Lower lobe of right lung (tissue), 2 donors: ENCODE data around the gene MORN5. TPM values are rescaled to one million over a fixed set of nuclear protein-coding genes. Genes with fewer than 3 reads are reported as not detected.

Experiments
- ATAC-seq, 2 donors: fragments of 200-7000 bp; cut with Tn5 transposase; one replicate each; pipeline ENCODE4 v1.9.1; 2020 to 2022; ENCODE audit warnings: mild to moderate bottlenecking in 2 of 2, moderate library complexity in 2 of 2
- DNase-seq: peaks from one replicate; pipeline ENCODE4 v3.0.0-alpha.2; 2020
- H3K27ac ChIP-seq: fragments of 200-600 bp; one replicate; pipeline ENCODE4 v1.8.0; 2022
- H3K27me3 ChIP-seq: fragments of 200-600 bp; one replicate; pipeline ENCODE4 v1.8.0; 2022; ENCODE audit warnings: low read depth
- H3K36me3 ChIP-seq: fragments of 200-600 bp; one replicate; pipeline ENCODE4 v1.8.0; 2022; ENCODE audit warnings: mild to moderate bottlenecking
- H3K4me1 ChIP-seq: fragments of 200-600 bp; one replicate; pipeline ENCODE4 v1.8.0; 2022
- H3K4me3 ChIP-seq: fragments of 200-600 bp; one replicate; pipeline ENCODE4 v1.8.0; 2022; ENCODE audit warnings: mild to moderate bottlenecking
- H3K9me3 ChIP-seq: fragments of 200-600 bp; one replicate; pipeline ENCODE4 v1.8.0; 2022
- CTCF ChIP-seq: fragments of 200-600 bp; IDR thresholded peaks from one replicate; pipeline ENCODE4 v1.8.0; 2022; ENCODE audit warnings: antibody characterized with exemption, mild to moderate bottlenecking
- intact Hi-C: fragments of 100-400 bp; cut with DNase I; formaldehyde crosslinking; loops from one replicate; pipeline ENCODE4 v1.11.0; 2022
- total RNA-seq: library from RNA; stranded (reverse); fragmentation: NEBNext Ultra II Directional; extraction: Animal tissue kit (Norgen Biotek cat#: 25700); gene quantifications from one replicate; pipeline ENCODE4 v1.2.1, GENCODE V29; 2021
- donor health status: DM: no; HTN: yes; CAD: no; lungs with severe emphysema.

MORN5 gene
- total RNA-seq, 1 donor from 2014 or later = 7.7 TPM

- Histone ChIP-seq H3K9me3 (no peaks in the 10 kb centered on the region), H3K27me3 (no peaks in the 10 kb centered on the region), H3K4me1 (no peaks in the 10 kb centered on the region), H3K4me3 (no peak overlapping the region), H3K27ac (no peak overlapping the region), H3K36me3 (no peaks in the 10 kb centered on the region)
- no peak for TF ChIP-seq CTCF
- intact Hi-C loops = no loop called here
- DNase-seq (no peak), ATAC-seq (peak in 1 of 2 donors; percentile 55)
Observed at GRCh38 chr9:122192261-122192875, 32.7 kb downstream of the MORN5 start.

GRCh38 chr9:122192914-122193525 is 33.3 kb downstream of the MORN5 start:
- Histone ChIP-seq H3K4me3 (no peak overlapping the region), H3K27ac (no peak overlapping the region), H3K9me3 (no peaks in the 10 kb centered on the region), H3K27me3 (peaks cover 5% of the 10 kb centered on the region), H3K4me1 (no peaks in the 10 kb centered on the region), H3K36me3 (no peaks in the 10 kb centered on the region)
- ATAC-seq (peak in 1 of 2 donors; percentile 6), DNase-seq (no peak)
- intact Hi-C loops = no loop called here
- no peak for TF ChIP-seq CTCF

- H3K9me3 ChIP-seq = no peaks in the 10 kb centered on the region
Observed at GRCh38 chr9:122193651-122194050, 33.9 kb downstream of the MORN5 start.

GRCh38 chr9:122195875-122196274 is 36.2 kb downstream of the MORN5 start:
- Histone ChIP-seq H3K36me3 (no peaks in the 10 kb centered on the region), H3K27ac (no peak overlapping the region), H3K9me3 (no peaks in the 10 kb centered on the region), H3K4me3 (no peak overlapping the region), H3K27me3 (peaks cover 10% of the 10 kb centered on the region), H3K4me1 (no peaks in the 10 kb centered on the region)
- TF ChIP-seq CTCF = no peak
- intact Hi-C loops = no loop called here
- DNase-seq (no peak), ATAC-seq (no peak)

More at GRCh38 chr9:122193651-122194050, 33.9 kb downstream of the MORN5 start:
- ATAC-seq = no peak
- intact Hi-C loops = no loop called here
- TF ChIP-seq CTCF = no peak
- H3K4me1 ChIP-seq = no peaks in the 10 kb centered on the region
- H3K4me3 ChIP-seq = no peak overlapping the region
- no peaks in the 10 kb centered on the region for H3K36me3 ChIP-seq
- no peak overlapping the region for H3K27ac ChIP-seq
- peaks cover 10% of the 10 kb centered on the region for H3K27me3 ChIP-seq
- no peak for DNase-seq

- Histone ChIP-seq H3K27me3 (peaks cover 10% of the 10 kb centered on the region), H3K4me3 (no peak overlapping the region), H3K27ac (no peak overlapping the region), H3K36me3 (no peaks in the 10 kb centered on the region), H3K4me1 (no peaks in the 10 kb centered on the region), H3K9me3 (no peaks in the 10 kb centered on the region)
- no peak for DNase-seq
- ATAC-seq = no peak
- intact Hi-C loops = no loop called here
- no peak for TF ChIP-seq CTCF
Observed at GRCh38 chr9:122197426-122197825, 37.7 kb downstream of the MORN5 start.
